HG03045 (cell line): Measurements from ENCODE around the gene IQUB.
A peak's percentile ranks its signal among the peaks of the same experiment; 100 is the strongest.
"Not testable (repeated sequence)": the region's sequence is repeated elsewhere in the genome, so short reads cannot be mapped to it uniquely, and the experiment has no call there.

Experiments
- ATAC-seq: cut with Tn5 transposase; IDR thresholded peaks from one replicate; pipeline ENCODE4 v1.9.1; 2021; ENCODE audit warnings: mild to moderate bottlenecking, moderate library complexity; ENCODE audit not compliant: unreplicated experiment

The IQUB gene

GRCh38 chr7:123494193-123494796 is 40.1 kb downstream of the IQUB start:
- ATAC-seq = no peak

GRCh38 chr7:123492485-123492884 is 41.9 kb downstream of the IQUB start:
- ATAC-seq = peak; percentile 66

DNA sequence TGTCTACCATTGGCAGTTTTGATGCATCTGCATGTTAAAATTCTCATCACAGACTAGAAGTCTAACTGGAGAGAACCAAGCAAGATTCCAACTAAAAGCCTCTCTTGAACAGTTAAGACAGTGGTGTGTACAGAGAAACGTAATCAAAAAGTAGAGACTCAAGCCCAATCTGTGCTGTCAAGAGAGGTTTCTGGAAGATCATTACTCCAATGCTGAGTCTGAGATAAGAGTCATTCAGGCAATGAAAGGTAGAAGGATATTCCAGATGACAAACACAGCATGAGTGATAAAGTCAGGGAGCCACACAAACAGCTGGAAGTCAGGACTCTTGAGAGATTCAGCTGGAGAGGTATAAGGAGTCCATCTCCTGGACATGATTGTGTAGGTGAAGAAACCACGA is 48.7 kb downstream of the IQUB start:
- ATAC-seq = no peak

DNA sequence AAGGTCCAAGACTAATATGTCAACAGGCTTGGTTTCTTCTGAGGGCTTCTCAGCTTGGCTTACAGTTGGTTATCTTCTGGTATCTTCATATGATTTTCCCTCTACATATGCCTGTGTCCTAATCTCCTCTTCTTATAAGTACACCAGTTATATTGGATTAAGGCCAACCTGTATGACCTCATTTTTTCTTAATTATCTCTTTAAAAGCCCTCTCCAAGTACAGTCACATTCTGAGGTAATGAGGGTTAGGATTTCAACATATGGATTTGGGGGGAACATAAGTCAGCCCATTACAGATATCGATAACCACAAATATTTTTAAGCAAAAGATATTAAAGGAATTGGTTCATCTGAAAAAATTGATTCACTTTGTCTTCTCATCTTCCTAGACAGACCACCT is 49.2 kb downstream of the IQUB start:
- ATAC-seq = no peak

GRCh38 chr7:123484199-123484598 is 50.2 kb downstream of the IQUB start:
- no peak for ATAC-seq

- no peak for ATAC-seq
These were observed 54.3 kb downstream of the IQUB start for GRCh38 chr7:123480107-123480506.

- ATAC-seq = not testable (repeated sequence)
These were observed 56.3 kb downstream of the IQUB start for GRCh38 chr7:123478056-123478455.

DNA sequence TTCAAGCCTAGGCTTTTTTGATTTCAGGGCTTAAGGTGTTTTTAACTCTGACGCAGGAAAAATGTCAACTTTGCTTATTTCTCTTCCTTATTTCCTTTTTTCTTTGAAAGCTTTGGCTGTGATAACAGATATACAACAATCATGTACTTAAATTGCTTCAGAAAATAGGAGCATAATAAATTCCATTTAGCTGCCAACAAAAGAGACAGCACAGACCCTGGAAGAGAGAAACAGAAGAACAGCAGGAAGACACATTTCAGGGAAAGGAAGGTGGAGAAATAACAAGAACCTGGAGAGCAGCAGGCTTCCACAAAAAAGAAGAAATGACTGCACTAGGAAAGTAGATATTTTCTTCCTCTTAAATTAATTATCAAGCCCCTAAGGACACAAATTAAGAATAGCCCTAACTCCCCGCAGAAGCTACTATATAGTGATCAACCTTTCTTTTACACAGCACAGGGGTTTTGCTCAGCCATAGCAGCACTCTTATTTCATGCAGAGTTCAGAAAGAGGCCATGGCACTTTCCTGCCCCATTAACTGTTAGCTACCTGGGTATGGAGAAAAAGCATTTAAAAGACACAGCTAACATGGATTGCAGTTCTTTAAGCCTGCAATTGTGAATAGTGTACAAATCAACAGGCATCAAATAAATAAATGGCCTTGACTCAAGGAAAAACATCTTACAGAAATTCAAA is 61.5 kb downstream of the IQUB start:
- ATAC-seq = no peak

- ATAC-seq = no peak
These were observed 62.1 kb downstream of the IQUB start for GRCh38 chr7:123472327-123472726.

- no peak for ATAC-seq
These were observed 66.1 kb downstream of the IQUB start for GRCh38 chr7:123468303-123468702.

DNA sequence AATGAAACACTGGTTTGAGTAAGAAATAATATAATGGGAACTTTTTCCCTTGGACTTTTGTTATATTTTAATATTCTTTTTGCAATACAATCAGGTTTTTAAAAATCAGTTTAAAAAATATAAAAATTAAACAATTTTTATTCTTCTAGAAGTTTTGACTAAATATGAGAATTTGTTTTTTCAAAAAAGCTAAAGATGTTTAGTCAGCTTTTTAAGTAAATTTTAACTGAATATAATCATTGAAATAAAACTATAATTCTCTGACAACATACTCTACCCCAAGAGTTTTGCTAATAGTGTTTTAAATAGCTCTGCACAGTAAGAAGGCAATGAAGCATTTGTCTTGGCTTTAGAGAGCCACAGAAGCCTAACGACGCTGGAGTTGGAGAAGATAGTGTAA is 70.5 kb downstream of the IQUB start:
- ATAC-seq = no peak

GRCh38 chr7:123460616-123461015 is 73.8 kb downstream of the IQUB start:
- no peak for ATAC-seq

DNA sequence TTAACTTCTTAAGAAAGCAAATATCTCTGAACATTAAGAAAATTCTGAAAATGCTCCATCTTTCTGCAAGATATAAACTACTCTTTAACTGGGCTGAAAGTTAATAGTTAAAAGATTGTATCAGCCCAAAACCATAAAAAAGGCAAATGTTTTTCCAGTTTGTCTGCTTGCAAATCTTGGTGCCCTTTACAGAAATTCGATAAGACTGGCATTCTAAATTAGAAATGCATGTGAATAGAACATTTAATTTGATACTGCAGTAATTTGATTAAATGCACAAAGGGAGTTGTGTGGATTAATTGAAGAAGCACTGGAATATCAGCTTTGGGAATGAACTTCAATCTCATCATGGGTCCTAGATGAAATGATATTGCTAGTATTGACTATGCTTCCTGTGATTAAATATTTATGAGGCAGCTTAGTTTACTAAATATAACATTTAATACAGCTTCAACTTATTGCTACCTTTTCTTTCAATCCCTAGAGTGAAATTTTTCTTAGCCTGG is 78.4 kb downstream of the IQUB start:
- ATAC-seq = no peak

GRCh38 chr7:123440101-123440548 is 94.3 kb downstream of the IQUB start:
- no peak for ATAC-seq

GRCh38 chr7:123439191-123439590 is 95.2 kb downstream of the IQUB start:
- no peak for ATAC-seq

DNA sequence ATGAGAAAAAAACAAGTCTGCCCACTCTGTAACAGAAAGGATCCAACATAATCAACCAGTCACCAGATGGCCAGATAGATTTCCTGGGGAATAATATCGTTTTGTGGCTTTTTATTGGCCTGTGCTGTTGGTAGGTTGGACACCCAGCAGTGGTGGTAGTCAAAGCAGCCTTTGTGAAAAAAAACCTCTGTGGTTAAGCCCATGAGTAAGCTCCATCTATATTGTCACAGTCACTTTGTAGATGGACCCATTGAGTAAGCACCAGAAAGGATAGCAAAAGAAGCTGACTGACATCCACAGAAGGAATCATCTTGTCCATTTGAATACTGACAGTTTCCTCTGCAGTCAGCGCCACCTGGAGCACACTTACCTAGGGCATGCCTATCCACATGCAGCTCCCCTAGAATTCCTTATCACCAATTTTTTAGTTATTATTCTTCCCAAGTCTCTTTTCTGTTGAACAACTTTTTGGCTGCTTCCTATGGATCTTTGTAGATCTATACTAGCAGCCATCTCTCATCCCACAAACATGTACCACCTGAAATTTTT is 96.9 kb downstream of the IQUB start:
- ATAC-seq = no peak

- no peak for ATAC-seq
These were observed 99.2 kb downstream of the IQUB start for GRCh38 chr7:123435080-123435700.

DNA sequence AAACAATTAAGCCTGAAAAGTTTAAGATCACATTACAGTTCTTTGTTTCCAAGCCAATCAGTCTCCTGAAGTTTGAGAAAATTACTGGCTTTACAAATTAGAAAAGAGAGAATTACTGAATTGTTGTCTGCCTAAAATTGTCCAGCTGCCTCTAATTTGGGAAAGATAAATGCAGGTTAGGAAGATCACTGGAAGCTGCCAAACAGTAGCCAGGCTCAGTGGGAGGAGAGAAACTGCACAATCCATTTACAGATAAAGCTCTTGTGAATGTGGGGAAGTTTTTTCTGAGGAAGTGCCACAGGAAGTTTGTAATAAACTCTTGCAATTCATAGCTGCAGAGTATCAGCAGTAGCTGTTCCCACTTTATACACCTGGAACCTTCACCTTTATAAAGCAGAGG is 100.7 kb downstream of the IQUB start:
- ATAC-seq = no peak

DNA sequence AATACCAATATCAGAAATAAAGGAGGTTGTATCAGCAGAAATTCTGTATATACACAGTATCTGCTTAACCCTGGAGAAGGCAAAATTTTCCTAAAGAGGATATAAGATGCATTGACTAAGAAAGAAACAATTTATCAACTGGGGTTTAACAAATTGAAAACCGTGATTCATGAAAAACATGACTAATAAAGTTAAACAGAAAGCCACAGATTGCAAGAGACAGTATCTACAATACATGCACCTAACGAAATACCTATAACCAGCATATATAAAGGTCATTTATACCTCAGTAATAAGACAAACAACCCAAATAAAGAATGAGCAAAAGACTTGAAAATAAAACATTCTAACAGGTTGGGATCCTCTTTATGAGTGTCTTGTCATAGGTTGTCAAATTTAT is 101.8 kb downstream of the IQUB start:
- no peak for ATAC-seq

- no peak for ATAC-seq
These were observed 103.2 kb downstream of the IQUB start for GRCh38 chr7:123431075-123431614.

DNA sequence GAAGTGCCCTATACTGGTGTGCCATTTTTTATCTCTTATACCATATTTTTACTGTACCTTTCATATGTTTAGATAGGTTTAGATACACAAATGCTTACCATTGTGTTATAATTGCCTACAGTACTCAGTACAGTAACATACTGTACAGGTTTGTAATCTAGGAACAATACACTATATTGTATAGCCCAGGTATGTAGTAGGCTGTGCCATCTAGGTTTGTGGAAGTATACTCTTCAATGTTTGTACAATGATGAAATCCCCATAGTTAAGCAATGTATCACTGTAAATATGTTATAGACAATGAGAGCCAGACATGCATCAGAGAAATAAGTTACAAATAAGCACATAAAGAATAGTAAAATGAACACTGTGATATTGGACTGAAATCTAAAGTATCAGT is 109.1 kb downstream of the IQUB start:
- no peak for ATAC-seq

DNA sequence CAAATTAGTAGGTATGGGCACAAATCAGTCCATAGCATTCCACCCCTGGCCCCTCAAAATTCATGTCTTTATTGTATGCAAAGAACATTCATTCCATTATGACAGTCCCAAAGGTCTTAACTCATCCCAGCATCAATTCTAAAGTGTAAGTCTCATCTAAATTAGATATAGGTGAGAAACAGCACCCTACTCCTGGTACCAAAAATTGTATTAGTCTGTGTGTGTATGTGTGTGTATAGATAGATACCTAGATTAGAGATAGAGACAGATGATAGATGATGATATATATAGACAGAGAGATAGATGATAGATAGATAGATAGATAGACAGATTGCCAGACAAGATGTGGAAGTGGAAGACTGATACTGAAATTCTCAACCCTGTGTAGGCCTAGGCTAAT is 109.9 kb downstream of the IQUB start:
- ATAC-seq = no peak
